Thymus (tissue), 11 donors: ENCODE measurements around the gene PSG6. TPM values are rescaled to one million over a fixed set of nuclear protein-coding genes. Genes with fewer than 3 reads are reported as not detected.
"Not testable (repeated sequence)": the region's sequence is repeated elsewhere in the genome, so short reads cannot be mapped to it uniquely, and the experiment has no call there.

Experiments
- DNase-seq, 9 donors: peaks; one replicate each; pipeline ENCODE4 v3.0.0-alpha.2; 2013; ENCODE audit warnings: low spot score in 9 of 9, low read depth in 6 of 9, missing footprints in 1 of 9
- H3K27ac ChIP-seq, 2 donors: one replicate each; pipeline ENCODE4 v1.5.1; 2013; ENCODE audit warnings: control low read depth in 1 of 2, low read depth in 1 of 2, low read length in 1 of 2, mild to moderate bottlenecking in 1 of 2, moderate library complexity in 1 of 2
- H3K27me3 ChIP-seq, 2 donors: one replicate each; pipeline ENCODE4 v1.5.1; 2013; ENCODE audit warnings: low read length in 1 of 2; ENCODE audit not compliant: control insufficient read depth in 2 of 2, insufficient read depth in 1 of 2
- H3K36me3 ChIP-seq, 2 donors: one replicate each; pipeline ENCODE4 v1.5.1; 2013; ENCODE audit warnings: low read length in 1 of 2, mild to moderate bottlenecking in 1 of 2, moderate library complexity in 1 of 2; ENCODE audit not compliant: control insufficient read depth in 2 of 2, insufficient read depth in 2 of 2
- H3K4me1 ChIP-seq, 2 donors: one replicate each; pipeline ENCODE4 v1.5.1; 2013; ENCODE audit warnings: low read length in 2 of 2; ENCODE audit not compliant: control insufficient read depth in 2 of 2, insufficient read depth in 2 of 2
- H3K4me3 ChIP-seq, 2 donors: one replicate each; pipeline ENCODE4 v1.5.1; 2013; ENCODE audit warnings: low read length in 2 of 2, control low read depth in 1 of 2, mild to moderate bottlenecking in 1 of 2
- H3K9me3 ChIP-seq, 2 donors: one replicate each; pipeline ENCODE4 v1.5.1; 2013; ENCODE audit warnings: low read length in 1 of 2, mild to moderate bottlenecking in 1 of 2; ENCODE audit not compliant: control insufficient read depth in 2 of 2, insufficient read depth in 1 of 2
- WGBS: extraction: QIAGEN DNeasy Blood & Tissue Kit; methylation state at CpG from one replicate; pipeline ENCODE4 v1.1.7; 2013; 5-methylcytosine and 5-hydroxymethylcytosine counted together
- polyA plus RNA-seq: library from polyadenylated mRNA; stranded (reverse); fragments of 200-250 nt; gene quantifications from one replicate; pipeline ENCODE4 v1.2.3, GENCODE V29; 2013
- total RNA-seq: library from RNA; stranded (reverse); fragments of 120-200 nt; gene quantifications from one replicate; pipeline ENCODE4 v1.2.4, GENCODE V29; 2013
- donor health status: healthy.

Gene PSG6
- total and polyA plus RNA-seq, 2 donors, result 0.11 TPM; not detected in 1

GRCh38 chr19:42897729-42898128, 20.0 kb downstream of the PSG6 start:
- H3K4me3 ChIP-seq, DNase-seq, H3K27me3 ChIP-seq, H3K4me1 ChIP-seq, H3K9me3 ChIP-seq, H3K36me3 ChIP-seq, H3K27ac ChIP-seq: not testable (repeated sequence)
- 48% methylated on average over 1 of the region's 1 CpG for WGBS

GRCh38 chr19:42890446-42890845, 27.2 kb downstream of the PSG6 start:
- not testable (repeated sequence) for H3K4me3 ChIP-seq, DNase-seq, H3K27ac ChIP-seq, H3K4me1 ChIP-seq, H3K27me3 ChIP-seq, H3K9me3 ChIP-seq, H3K36me3 ChIP-seq
- WGBS, result 93% methylated on average over 7 of the region's 7 CpGs

GRCh38 chr19:42887876-42888445, 29.7 kb downstream of the PSG6 start:
- H3K27ac ChIP-seq, H3K4me3 ChIP-seq, H3K36me3 ChIP-seq, DNase-seq, H3K27me3 ChIP-seq, H3K9me3 ChIP-seq, H3K4me1 ChIP-seq: not testable (repeated sequence)

- not testable (repeated sequence) for H3K36me3 ChIP-seq, DNase-seq, H3K27ac ChIP-seq, H3K9me3 ChIP-seq, H3K4me3 ChIP-seq, H3K27me3 ChIP-seq, H3K4me1 ChIP-seq
- 76% methylated on average over 2 of the region's 2 CpGs for WGBS
Measured at GRCh38 chr19:42882730-42883129, 35.0 kb downstream of the PSG6 start.

- H3K36me3 ChIP-seq, H3K4me1 ChIP-seq, H3K9me3 ChIP-seq, DNase-seq, H3K4me3 ChIP-seq, H3K27me3 ChIP-seq, H3K27ac ChIP-seq: not testable (repeated sequence)
- WGBS, result 80% methylated on average over 5 of the region's 5 CpGs
Measured at GRCh38 chr19:42882010-42882409, 35.7 kb downstream of the PSG6 start.

- not testable (repeated sequence) for H3K27me3 ChIP-seq, H3K4me3 ChIP-seq, H3K27ac ChIP-seq, H3K36me3 ChIP-seq, H3K9me3 ChIP-seq, H3K4me1 ChIP-seq, DNase-seq
- 70% methylated on average over 8 of the region's 8 CpGs for WGBS
Measured at GRCh38 chr19:42881279-42881678, 36.4 kb downstream of the PSG6 start.

GRCh38 chr19:42880621-42881020, 37.1 kb downstream of the PSG6 start:
- not testable (repeated sequence) for H3K36me3 ChIP-seq, H3K4me1 ChIP-seq, H3K27me3 ChIP-seq, H3K27ac ChIP-seq, H3K4me3 ChIP-seq, H3K9me3 ChIP-seq, DNase-seq
- 90% methylated on average over 9 of the region's 9 CpGs for WGBS

- no peaks in the 10 kb centered on the region for H3K27me3 ChIP-seq
- DNase-seq, result no peak
- no peaks in the 10 kb centered on the region for H3K9me3 ChIP-seq
- no peaks in the 10 kb centered on the region for H3K4me1 ChIP-seq
- no peak within 1 kb of the TSS for H3K4me3 ChIP-seq
- H3K36me3 ChIP-seq, result no peaks in the 10 kb centered on the region
- 72% methylated on average over 2 of the region's 2 CpGs for WGBS
- no peak within 1 kb of the TSS for H3K27ac ChIP-seq
Measured at GRCh38 chr19:42879613-42880012, 38.1 kb downstream of the PSG6 start, which contains the start of gene PSG1. TSS of gene PSG1 (minus strand) at chr19:42879713. CDS start at chr19:42879581, 132 bp downstream.

- not testable (repeated sequence) for H3K4me3 ChIP-seq, H3K27me3 ChIP-seq, H3K9me3 ChIP-seq, DNase-seq, H3K36me3 ChIP-seq, H3K4me1 ChIP-seq, H3K27ac ChIP-seq
Measured at GRCh38 chr19:42876596-42876995, 41.1 kb downstream of the PSG6 start.

GRCh38 chr19:42875881-42876280, 41.8 kb downstream of the PSG6 start:
- DNase-seq, H3K36me3 ChIP-seq, H3K9me3 ChIP-seq, H3K27me3 ChIP-seq, H3K4me1 ChIP-seq, H3K27ac ChIP-seq, H3K4me3 ChIP-seq: not testable (repeated sequence)
- 60% methylated on average over 1 of the region's 1 CpG for WGBS
